Activated CD4-positive, alpha-beta T cell treated with anti-CD3 and anti-CD28 coated beads, Interleukin-10, Interleukin-2, amounts not matched to agents 100 ng/mL and 50 ng/mL, durations not matched to agents 16 hours and 8 hours (primary cell): Measurements from ENCODE around the gene WDFY4.

Experiments used
- DNase-seq: peaks from one replicate; pipeline ENCODE4 v3.0.0-alpha.2; 2020

The WDFY4 gene

DNA sequence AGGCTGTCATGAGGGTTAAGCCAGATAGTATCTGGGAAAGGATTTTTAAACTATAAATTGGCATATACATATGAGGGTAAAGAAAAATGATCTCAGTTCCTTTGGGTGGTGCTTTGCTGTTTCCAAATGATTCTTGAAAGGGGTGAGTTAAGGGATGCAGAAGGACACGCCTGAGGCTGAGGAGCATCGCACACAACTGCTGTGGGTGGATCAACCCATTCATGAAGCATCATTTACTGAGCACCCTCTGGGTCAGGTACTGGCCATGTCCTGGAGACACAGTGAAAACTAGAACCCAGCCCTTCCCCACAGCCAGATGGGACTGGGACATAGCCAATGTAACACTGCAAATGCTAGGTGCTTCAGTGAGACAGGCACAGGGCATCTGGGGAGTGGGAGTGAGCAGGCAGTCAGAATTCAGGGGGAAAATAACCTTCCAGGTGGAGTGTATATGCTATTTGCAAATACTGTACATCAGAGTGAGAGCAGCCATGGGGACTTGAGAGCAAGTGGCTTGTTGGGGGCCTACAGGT is 112.1 kb downstream of the WDFY4 start:
- no peak for DNase-seq

DNA sequence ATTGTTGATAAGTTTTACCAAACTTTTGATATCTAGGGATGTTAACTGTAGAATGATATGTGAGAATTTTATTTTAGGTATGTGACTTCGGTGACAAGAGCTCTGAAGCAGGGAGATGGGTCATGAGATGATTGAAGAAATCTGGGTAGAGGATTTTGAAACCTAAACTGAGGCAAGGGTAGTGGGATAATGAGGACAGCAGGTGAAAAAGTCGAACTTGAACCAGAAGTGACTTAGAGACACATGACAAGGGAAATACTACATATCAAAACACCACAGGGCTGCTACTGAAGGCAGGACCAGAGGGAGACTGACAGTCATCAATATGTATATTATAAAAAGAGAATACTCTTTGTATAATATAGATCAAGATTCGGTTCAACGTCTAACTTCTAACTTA is 113.2 kb downstream of the WDFY4 start:
- no peak for DNase-seq

DNA sequence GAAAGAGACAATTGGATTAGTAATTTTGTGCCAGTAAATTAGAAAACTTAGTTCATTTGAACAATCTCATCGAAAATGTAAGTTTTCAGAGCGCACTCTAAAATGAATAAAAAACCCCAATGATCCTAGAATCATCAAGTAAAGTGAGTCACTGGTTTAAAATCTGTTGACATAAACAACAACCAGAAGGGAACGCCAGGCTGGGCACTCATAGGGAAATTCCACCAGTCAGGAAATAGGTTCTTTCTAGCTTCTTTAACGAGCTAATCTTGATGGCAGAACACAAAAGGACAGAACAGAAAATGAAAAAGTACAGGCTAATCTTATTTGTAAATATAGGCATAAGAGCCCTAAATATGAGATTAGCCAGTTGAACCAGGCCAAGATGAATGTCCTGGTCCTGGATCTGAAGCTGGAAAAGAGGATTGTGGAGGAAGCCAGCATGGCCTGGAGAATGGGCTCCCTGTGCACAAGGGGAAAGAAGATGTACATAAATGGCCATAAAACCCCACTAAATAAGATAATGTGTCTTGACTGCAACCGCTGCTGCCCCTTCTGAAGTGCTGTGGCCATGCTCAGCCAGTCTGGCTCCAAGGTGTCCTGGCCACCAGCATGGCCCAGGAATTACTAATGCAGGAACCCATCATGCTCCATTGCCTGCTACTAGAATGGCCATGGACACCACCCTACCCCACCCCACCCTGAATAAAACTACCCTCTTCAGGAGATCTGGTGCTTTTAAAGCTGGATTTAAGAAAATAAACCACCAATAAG is 114.0 kb downstream of the WDFY4 start:
- DNase-seq: no peak

DNA sequence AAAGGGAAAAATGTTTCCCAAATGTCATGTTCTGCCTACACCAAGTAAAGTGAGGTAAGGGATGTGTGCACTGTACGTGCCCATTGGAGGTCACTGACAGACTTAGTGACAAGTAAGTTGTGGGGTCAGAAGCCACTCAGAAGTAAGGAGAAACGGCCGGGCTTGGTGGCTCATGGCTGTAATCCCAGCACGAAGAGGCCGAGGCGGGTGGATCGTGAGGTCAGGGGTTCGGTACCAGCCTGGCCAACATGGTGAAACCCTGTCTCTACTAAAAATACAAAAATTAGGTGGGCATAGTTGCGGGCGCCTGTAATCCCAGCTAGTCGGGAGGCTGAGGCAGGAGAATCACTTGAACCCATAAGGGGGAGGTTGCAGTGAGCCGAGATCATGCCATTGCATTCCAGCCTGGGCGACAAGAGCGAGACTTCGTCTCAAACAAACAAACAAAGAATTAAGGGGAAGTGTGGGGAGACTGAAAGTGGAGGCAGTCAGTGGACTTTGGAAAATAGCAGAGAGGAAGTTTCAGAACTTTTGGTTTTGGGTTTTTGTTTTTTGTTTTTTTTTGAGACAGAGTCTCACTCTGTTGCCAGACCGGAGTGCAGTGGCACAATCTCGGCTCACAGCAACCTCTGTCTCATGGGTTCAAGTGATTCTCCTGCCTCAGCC is 114.8 kb downstream of the WDFY4 start:
- DNase-seq: no peak

DNA sequence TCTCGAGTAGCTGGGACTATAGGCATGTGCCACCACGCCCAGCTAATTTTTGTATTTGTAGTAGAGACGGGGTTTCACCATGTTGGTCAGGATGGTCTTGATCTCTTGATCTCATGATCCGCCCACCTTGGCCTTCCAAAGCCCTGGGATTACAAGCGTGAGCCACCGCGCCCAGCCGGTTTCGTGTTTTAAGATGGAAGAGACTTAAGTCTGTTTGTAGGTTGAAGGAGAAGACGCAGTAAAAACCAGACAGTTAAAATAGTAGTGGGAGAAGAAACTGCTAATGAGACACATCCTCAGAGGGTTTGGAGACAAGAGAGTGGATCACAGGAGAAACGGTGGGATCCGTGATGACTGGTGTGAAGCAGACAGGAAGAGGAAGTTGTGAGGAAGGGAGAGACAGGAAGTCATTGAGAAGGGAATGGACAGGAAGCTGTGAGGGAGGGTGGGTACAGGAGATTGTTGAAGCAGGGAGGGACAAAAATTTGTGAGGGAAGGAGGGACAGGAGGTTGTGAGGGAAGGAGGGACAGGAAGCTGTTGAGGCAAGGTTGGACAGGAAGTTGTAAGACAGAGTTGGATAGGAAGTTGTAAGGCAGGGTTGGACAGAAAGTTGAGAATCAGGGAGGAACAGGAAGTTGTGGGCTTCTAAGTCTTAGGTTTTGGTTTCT is 115.5 kb downstream of the WDFY4 start:
- DNase-seq: peak; percentile 45

DNA sequence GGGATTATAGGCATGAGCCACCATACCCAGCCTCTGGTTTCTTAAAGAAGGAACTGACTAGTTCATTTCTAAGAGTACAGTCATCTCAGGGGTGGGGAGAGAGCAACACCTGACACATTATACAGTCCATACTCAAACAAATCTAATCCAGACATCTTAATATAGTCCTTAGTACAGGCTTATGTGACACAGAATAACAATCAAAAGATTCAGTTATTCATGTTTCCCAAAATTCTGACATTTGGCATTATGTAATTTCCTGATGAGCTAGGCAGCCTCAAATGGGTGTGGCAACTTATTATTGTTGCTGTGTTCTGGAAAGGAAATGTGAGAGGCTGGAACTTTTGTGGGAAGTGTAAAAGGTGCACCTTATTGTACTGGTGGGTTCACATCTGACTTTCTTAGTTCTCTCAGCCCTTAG is 116.3 kb downstream of the WDFY4 start:
- no peak for DNase-seq

DNA sequence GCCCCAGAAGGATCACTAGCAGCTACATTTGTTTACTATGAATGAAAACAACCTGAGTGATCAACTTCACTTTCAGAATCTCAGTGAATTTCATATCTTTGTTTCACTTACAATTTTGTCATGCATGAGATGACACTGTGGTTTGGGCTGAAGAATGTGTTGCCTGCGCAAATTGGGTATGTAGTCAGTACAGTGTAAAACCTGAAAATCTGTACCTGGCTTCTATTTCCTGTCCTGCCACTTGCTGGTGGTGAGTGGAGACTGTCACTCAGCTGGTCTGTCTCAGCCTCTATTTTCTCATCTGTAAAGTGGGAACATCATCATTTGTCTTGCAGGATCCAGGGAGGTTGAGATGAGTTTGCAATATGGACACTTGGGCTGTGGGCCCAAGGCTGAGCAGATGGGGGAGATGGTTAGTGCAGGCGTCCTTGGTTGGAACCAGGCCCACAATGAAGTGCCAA is 118.0 kb downstream of the WDFY4 start:
- peak; percentile 43 for DNase-seq

DNA sequence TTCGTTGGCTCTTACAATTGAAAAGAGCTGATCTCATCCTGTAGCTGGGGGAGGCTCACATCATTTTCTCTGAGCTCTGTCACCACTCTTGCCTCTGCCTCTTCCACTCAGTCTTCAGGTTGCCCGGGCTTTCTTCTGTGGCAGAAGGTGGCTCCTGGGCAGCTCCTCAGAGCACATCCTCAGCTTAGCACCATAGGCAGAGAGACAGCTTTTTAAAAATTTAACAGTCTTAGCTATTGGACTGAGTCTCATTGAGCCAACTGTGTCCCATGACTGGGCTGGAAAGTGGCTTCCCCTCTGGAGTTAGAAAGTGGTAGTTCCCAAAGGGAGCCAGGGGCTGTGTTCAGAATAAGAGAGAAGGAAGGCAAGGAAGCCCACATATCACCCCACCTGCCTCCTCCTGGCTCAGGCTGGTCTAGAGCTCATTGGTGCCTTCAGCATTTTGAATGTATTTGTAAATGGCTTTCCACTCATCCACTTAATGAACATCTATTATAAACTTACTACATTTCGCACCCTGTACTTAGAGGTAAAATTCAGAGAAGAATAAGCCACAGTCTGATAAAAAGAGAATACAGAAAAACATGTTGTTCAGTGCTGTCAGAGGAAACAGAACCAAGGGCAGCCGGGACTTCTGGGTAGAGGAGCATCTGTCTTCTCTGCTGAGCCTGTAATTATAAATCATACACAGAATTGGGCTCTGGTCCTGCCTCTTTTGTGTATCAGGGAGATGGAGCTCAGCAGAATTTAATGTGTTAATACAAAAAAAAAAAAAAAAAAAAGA is 119.3 kb downstream of the WDFY4 start:
- DNase-seq: no peak

DNA sequence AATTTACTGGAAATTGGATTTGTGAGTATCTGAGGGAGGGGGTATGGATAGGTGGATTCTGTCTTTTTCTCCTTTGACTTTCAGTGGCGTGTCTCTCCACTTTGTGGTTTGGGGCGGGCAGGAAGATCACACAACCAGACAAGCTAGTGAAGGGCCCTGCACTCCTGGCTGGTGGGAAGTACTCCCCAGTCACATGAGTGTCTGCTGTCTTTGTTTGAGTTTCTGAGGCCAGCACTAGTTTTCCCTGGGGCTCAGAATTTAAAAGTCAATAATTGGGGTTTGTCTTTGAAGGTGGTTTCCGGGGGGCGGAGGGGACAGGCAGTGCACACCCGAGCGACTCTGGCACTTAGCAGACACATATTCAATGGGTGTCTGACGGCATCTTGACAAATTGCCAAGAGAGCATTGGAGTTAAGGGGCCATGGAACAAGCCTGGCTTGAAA is 120.1 kb downstream of the WDFY4 start:
- DNase-seq: no peak

DNA sequence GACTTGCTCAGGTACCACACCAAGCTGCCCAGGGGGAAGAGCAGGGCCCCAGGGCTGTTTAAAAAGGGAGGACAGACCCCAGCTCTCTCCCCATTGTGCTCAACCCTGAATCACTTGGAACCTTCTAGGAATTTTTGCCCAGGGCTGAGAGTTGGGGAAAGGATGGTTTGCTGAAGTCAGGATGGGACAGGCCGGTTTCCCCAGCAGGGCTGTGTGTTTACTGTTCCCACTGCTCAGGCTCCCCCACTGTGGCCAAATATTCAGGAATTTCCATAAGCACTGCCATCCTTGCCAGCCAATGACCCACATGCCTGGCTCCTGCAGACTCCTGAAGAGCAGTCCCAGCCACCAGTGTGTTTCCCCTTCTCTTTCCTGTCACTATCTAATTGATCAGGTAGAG is 120.7 kb downstream of the WDFY4 start:
- DNase-seq: no peak

DNA sequence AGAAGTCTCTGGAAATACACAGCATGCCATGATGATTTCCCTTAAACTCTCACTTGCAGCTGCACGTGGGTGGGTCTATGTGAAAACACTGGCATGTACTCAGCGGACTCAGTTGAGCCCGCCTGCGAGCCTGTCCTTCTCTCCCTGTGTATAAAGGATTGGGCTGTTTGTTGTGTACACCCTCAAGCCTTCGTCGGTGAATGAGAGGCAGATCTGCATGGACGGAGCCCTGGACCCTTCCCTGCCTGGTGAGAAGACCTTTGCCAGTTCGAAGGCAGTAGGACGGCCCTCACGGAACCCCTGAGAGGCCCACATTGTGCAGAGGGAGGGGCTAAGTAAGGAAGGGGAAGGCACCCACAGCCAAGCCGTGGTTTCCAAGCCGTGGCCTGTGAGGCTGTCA is 121.2 kb downstream of the WDFY4 start:
- DNase-seq: no peak

DNA sequence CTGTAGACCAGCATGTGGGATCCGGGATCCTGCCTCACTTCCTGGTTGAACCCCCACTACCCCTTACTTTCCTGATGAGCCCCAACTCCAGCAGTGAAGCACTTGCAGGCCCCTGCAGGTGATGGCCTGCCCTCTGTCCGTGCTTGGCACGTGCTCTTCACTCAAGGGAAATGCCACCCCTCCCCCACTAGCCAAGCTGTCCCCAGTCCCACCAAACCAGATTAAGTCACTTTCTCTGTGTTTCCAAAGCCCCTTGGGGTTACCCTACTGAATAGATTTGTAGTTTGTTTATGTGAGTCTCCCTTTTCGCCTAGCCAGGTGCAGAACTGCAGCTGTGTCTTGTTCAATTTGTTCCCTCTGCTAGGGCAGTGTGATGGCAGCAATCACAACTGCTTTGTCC is 121.7 kb downstream of the WDFY4 start:
- DNase-seq: no peak

DNA sequence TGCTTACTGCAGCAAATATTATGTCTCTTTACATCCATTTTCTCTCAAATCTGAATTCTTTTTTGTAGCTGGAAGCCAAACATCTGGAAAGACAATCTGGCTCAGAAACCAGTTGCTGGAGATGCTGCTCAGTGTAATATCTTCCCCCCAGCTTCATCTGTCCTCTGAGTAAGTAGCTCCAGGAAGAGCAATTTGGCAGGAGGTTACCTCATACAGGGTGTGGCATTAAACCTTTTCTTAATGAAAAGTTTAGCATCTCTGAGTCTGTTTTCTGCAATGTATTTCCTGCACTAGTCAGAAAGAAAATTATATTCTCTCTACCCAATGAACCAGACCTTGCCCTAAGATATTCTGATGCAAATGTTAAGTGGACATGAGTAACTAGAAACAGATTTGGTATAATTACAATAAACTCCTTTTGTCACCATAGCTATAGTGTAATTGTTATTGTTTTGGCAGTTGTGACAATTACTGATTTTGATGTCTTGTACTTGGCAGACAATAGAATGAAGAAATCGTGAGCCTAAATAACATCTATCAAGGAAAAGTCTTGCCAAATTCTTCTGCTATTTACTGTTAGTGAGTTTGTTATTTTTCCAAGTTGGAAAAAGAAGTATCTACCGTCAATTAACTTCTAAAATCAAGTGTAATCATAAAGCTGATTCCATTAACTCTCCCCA is 123.3 kb downstream of the WDFY4 start:
- DNase-seq: no peak

DNA sequence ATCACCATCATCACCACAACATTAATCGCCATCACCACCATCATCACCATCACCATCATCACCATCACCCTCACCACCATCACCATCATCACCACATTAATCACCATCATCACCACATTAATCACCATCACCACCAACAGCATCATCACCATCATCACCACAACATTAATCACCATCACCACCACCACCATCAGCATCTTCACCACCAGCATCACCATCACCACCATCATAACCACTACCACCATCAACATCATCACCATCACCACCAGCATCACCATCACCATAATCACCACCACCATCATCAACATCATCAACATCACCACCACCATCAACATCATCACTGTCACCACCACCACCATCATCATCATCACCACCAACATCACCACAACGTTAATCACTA is 124.6 kb downstream of the WDFY4 start:
- DNase-seq: no peak

DNA sequence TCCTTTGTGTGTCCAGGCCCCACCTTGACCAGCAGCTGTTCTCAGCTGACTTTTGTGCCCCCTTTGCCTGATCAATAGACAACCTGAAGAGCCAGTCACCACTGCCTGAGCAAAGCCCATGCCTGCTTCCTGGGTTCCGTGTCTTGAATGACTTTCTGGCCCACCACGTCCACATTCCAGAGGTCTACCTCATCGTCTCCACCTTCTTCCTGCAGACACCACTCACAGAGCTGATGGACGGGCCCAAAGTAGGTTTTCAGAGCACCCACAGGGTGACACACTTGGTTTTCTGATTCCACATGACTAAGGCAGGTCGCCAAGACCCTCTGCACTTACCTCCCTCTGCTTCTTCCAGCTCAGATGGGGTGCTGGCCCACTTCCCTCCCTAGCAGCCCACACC is 126.8 kb downstream of the WDFY4 start:
- no peak for DNase-seq

DNA sequence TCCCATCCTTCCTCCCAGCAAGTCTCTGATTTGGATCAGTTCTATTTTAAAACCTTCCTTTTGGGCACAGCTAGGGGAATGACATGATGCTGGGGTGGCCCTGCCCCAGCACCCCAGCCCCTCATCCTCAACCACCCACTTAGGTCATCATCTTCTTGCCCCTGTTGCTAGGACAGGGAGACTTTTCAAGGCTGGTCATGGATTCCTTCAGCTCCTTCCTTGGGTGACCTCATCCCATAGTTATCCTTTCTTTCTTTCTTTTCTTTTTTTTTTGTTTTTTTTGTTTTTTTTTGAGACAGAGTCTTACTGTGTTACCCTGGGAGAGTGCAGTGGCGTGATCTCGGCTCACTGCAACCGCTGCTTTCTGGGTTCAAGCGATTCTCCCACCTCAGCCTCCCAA is 127.2 kb downstream of the WDFY4 start:
- DNase-seq: no peak

DNA sequence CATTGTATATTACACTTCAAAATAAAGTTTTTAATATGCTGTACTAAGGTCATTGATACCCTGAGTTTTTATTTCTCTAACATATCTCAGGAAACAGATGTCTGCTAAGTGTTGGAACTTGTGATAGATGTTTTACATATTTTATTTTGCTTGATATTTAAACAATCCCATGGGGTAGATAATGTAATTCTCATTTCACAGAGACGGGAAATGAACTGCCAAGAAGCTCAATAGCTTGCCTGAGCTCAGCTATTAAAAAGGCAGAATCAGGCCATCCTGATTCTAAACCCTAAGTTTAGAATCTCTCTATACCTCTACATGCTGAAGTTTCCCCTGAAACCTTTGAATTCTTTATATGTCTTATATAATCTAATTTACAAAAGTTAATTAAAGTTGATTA is 128.6 kb downstream of the WDFY4 start:
- DNase-seq: no peak

DNA sequence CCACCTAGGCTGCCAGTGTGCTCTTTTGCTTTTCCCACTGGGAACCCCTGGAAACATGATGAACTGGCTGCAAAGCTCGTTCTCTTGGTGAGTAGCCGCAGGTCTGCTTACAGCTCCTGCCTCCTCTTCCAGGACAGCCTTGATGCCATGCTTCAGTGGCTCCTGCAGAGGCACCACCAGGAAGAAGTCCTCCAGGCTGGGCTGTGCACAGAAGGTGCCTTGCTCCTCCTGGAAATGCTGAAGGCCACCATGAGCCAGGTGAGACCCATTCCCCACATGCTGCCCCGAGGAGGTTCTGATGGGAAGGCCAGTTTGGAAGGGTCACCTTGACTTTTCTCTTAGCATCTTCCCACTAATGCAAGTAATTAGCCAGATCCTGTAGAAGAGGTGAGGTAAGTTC is 129.2 kb downstream of the WDFY4 start:
- no peak for DNase-seq

DNA sequence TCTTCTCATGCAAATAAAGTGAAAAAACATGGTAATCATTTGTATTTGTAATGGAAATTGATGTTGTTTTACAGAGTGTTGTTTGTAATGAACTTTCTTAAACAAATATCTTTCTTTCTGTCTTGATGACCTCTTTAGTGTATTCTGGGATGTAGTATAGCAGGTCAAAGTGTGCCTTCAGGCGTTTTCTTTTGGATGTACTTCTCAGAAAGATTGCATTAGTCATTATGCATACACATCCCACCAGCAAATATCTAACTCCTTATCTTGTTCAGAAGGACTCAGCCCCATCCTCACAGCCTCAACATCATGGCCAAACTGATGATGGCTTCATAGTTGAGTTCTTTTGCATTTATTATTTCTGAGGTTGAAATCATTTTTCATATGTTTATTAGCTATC is 130.3 kb downstream of the WDFY4 start:
- no peak for DNase-seq

DNA sequence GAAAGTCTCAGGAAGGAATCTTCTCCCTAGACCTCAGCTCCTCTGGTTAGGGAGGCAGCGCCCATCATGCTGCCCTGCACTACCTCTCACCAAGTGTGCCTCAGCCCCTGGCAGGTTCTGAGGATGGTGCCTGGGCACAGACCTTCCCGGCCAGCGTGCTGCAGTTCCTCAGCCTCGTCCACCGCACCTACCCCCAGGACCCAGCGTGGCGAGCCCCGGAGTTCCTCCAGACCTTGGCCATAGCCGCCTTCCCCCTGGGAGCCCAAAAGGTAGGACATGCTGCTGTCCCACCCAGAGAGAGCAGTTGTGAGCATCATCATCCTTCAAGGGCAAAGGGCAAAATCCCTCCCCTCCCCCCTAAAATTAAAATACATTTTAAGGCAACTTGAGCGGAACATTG is 132.5 kb downstream of the WDFY4 start:
- no peak for DNase-seq

DNA sequence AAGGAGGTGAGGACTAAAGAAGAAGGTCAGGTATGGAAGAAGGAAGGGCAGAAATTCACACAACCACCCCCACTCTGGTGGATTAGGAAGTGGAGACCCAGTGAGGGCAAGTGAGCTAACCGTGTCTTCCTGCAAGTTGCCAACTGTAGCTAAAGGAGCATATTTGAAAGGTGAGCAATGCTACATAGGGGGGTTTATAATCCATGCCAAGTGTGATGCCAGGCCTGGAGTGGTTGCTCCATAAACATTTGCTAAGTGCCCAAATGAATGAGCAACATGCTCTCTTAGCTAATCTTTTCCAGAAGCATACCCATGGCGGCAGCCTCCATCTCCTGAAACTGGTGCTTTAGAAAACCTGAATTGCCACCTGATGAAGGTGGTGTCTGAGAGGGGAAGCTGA is 133.4 kb downstream of the WDFY4 start:
- no peak for DNase-seq

DNA sequence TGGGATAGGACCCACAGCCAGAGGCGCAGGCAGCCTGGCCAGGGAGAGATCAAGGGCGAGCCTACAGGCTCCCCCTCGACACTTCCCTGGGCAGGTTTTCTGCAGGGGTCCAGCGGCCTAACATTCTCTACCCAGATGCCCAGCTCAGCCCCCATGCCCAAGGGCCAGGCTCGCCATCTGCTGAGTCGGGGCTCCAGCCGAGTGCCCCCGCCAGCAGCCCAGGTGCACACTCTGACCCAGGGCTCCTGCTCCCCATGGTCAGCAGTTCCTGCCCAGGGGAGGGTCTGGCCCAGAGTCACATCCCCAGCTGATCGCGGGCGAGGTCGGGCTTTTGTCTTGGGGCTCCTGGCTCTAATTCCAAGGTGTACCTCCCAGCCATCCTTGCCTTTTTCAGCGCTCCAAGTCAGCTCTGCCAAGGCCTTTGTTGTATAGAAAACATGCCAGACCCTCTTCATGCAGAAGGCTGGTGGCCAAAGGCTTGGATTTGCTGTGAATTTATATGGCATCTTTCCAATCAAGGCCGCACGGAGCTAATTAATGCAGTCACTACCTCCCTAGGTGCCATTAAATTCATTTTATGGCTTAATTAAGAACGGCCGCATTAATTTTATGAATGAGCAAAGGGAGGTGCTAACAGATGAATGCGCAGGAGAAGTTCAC is 134.3 kb downstream of the WDFY4 start:
- DNase-seq: no peak
